Activated effector memory CD4-positive, alpha-beta T cell treated with Interleukin-2 at 50 U/mL for 16 hours (primary cell): ENCODE results near the gene PDF.
A peak's percentile ranks its signal among the peaks of the same experiment; 100 is the strongest.
"Not testable (repeated sequence)": the region's sequence is repeated elsewhere in the genome, so short reads cannot be mapped to it uniquely, and the experiment has no call there.

ENCODE experiments used
- DNase-seq: peaks from one replicate; pipeline ENCODE4 v3.0.0-alpha.2; 2020

Gene PDF

GRCh38 chr16:69314534-69314933 lies 15.9 kb downstream of the PDF start:
- no peak for DNase-seq

- no peak for DNase-seq
Measured at GRCh38 chr16:69313469-69313868, 16.9 kb downstream of the PDF start.

GRCh38 chr16:69311533-69312387 lies 18.6 kb downstream of the PDF start:
- DNase-seq, result no peak

- DNase-seq, result peak; percentile 97
Measured at GRCh38 chr16:69310653-69311532, 19.5 kb downstream of the PDF start, which contains the start of gene VPS4A. Gene VPS4A, plus strand, starts transcription at chr16:69311350. Its CDS starts 162 bp downstream, at chr16:69311512.

- no peak for DNase-seq
Measured at GRCh38 chr16:69309316-69309715, 21.1 kb downstream of the PDF start.

GRCh38 chr16:69307856-69308255 lies 22.5 kb downstream of the PDF start:
- no peak for DNase-seq

GRCh38 chr16:69307091-69307490 lies 23.3 kb downstream of the PDF start:
- DNase-seq, result no peak

GRCh38 chr16:69306031-69306430 lies 24.4 kb downstream of the PDF start:
- DNase-seq, result no peak

- DNase-seq, result no peak
Measured at GRCh38 chr16:69302301-69302700, 28.1 kb downstream of the PDF start.

GRCh38 chr16:69301861-69302260 lies 28.5 kb downstream of the PDF start:
- no peak for DNase-seq

GRCh38 chr16:69301187-69301586 lies 29.2 kb downstream of the PDF start:
- no peak for DNase-seq

- no peak for DNase-seq
Measured at GRCh38 chr16:69298261-69298660, 32.1 kb downstream of the PDF start.

- not testable (repeated sequence) for DNase-seq
Measured at GRCh38 chr16:69296771-69297170, 33.6 kb downstream of the PDF start.

GRCh38 chr16:69294051-69294450 lies 36.3 kb downstream of the PDF start:
- no peak for DNase-seq

- DNase-seq, result no peak
Measured at GRCh38 chr16:69293401-69293800, 37.0 kb downstream of the PDF start.

- not testable (repeated sequence) for DNase-seq
Measured at GRCh38 chr16:69291657-69292056, 38.7 kb downstream of the PDF start.

GRCh38 chr16:69286941-69287713 lies 43.3 kb downstream of the PDF start:
- no peak for DNase-seq

- no peak for DNase-seq
Measured at GRCh38 chr16:69285240-69285639, 45.1 kb downstream of the PDF start.

GRCh38 chr16:69283851-69284250 lies 46.5 kb downstream of the PDF start:
- DNase-seq, result no peak

GRCh38 chr16:69277413-69277812 lies 53.0 kb downstream of the PDF start:
- no peak for DNase-seq
